ENCODE data around the gene ZSCAN23.

- TF ChIP-seq, protein P1, sequence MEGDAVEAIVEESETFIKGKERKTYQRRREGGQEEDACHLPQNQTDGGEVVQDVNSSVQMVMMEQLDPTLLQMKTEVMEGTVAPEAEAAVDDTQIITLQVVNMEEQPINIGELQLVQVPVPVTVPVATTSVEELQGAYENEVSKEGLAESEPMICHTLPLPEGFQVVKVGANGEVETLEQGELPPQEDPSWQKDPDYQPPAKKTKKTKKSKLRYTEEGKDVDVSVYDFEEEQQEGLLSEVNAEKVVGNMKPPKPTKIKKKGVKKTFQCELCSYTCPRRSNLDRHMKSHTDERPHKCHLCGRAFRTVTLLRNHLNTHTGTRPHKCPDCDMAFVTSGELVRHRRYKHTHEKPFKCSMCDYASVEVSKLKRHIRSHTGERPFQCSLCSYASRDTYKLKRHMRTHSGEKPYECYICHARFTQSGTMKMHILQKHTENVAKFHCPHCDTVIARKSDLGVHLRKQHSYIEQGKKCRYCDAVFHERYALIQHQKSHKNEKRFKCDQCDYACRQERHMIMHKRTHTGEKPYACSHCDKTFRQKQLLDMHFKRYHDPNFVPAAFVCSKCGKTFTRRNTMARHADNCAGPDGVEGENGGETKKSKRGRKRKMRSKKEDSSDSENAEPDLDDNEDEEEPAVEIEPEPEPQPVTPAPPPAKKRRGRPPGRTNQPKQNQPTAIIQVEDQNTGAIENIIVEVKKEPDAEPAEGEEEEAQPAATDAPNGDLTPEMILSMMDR (IDR thresholded peaks at IDR 0.05), result no peak
- TF ChIP-seq ZFX (IDR thresholded peaks at IDR 0.05; ENCODE audit: borderline replicate concordance), result no peak
Observed at GRCh38 chr6:28489366-28490204, 46.3 kb upstream of the ZSCAN23 start.
